Keratinocyte (primary cell): Measurements from ENCODE around the gene PPP1R3D. TPM values are rescaled to one million over a fixed set of nuclear protein-coding genes. Genes with fewer than 3 reads are reported as not detected.

Experiments
- DNase-seq: peaks from one replicate; pipeline ENCODE4 v3.0.0-alpha.2; 2011; ENCODE audit warnings: low read depth, missing footprints, low spot score
- FAIRE-seq: peaks from 2 replicates; lab custom pipeline; 2011; peaks lifted over from hg19 to GRCh38; lab: Jason Lieb, UNC
- H2AFZ ChIP-seq: 2 replicates; pipeline ENCODE4 v1.6.0; 2012; ENCODE audit warnings: low read length, control low read depth, inconsistent platforms; ENCODE audit not compliant: control insufficient read depth
- H3K27ac ChIP-seq: 2 replicates; pipeline ENCODE4 v1.5.1; 2011; ENCODE audit warnings: low read length; ENCODE audit not compliant: control insufficient read depth, insufficient read depth
- H3K27me3 ChIP-seq: 3 replicates; pipeline ENCODE4 v1.6.0; 2011; ENCODE audit warnings: low read length; ENCODE audit not compliant: control insufficient read depth, insufficient read depth; ENCODE audit errors: extremely low read depth
- H3K36me3 ChIP-seq, 2 experiments: 2 replicates in 1 of 2; 3 replicates in 1 of 2; pipeline ENCODE4 v1.5.1; 2011; ENCODE audit warnings: low read length in 2 of 2, mild to moderate bottlenecking in 1 of 2; ENCODE audit not compliant: control insufficient read depth in 2 of 2, insufficient read depth in 2 of 2; ENCODE audit errors: extremely low read depth in 1 of 2
- H3K4me1 ChIP-seq: 3 replicates; pipeline ENCODE4 v1.5.1; 2011; ENCODE audit warnings: low read length; ENCODE audit not compliant: control insufficient read depth, insufficient read depth; ENCODE audit errors: extremely low read depth
- H3K4me2 ChIP-seq: 3 replicates; pipeline ENCODE4 v1.6.0; 2011; ENCODE audit warnings: low read depth, low read length; ENCODE audit not compliant: control insufficient read depth, insufficient read depth; ENCODE audit errors: extremely low read depth
- H3K4me3 ChIP-seq, 3 experiments: fragments of 200-600 bp in 1 of 3; sonication (generic) in 1 of 3; 2 replicates in 2 of 3; 3 replicates in 1 of 3; pipeline ENCODE4 v1.5.1; 2011 to 2016; ENCODE audit warnings: low read length in 3 of 3, mild to moderate bottlenecking in 3 of 3, control low read depth in 2 of 3, inconsistent platforms in 1 of 3, low read depth in 1 of 3, mixed read lengths in 1 of 3, mixed run types in 1 of 3, moderate library complexity in 1 of 3; ENCODE audit not compliant: control insufficient read depth in 2 of 3, insufficient read depth in 2 of 3; ENCODE audit errors: extremely low read depth in 1 of 3
- H3K79me2 ChIP-seq: 2 replicates; pipeline ENCODE4 v1.6.0; 2012; ENCODE audit warnings: low read length; ENCODE audit not compliant: control insufficient read depth, insufficient read depth
- H3K9ac ChIP-seq: 3 replicates; pipeline ENCODE4 v1.6.0; 2011; ENCODE audit warnings: low read length; ENCODE audit not compliant: control insufficient read depth, insufficient read depth; ENCODE audit errors: extremely low read depth
- H3K9me1 ChIP-seq: 3 replicates; pipeline ENCODE4 v1.6.0; 2011; ENCODE audit warnings: low read length; ENCODE audit not compliant: control insufficient read depth, insufficient read depth; ENCODE audit errors: extremely low read depth
- H3K9me3 ChIP-seq: 2 replicates; pipeline ENCODE4 v1.5.1; 2012; ENCODE audit warnings: low read depth, low read length; ENCODE audit not compliant: control insufficient read depth
- H4K20me1 ChIP-seq: 3 replicates; pipeline ENCODE4 v1.6.0; 2011; ENCODE audit warnings: low read length; ENCODE audit not compliant: control insufficient read depth, insufficient read depth; ENCODE audit errors: extremely low read depth
- CTCF ChIP-seq, 3 experiments: IDR thresholded peaks in 1 of 3; conservative IDR thresholded peaks in 1 of 3; optimal IDR thresholded peaks in 1 of 3; 2 replicates in 2 of 3; 3 replicates in 1 of 3; pipeline versions ENCODE3 to v1.5.1; 2011; ENCODE audit warnings: low read length in 3 of 3, mild to moderate bottlenecking in 3 of 3, moderate library complexity in 2 of 3, control low read depth in 1 of 3, inconsistent platforms in 1 of 3; ENCODE audit not compliant: insufficient read depth in 2 of 3; ENCODE audit errors: extremely low read depth in 1 of 3
- EZH2 ChIP-seq: IDR thresholded peaks from one replicate; pipeline ENCODE4 v1.6.1; 2012; ENCODE audit warnings: inconsistent platforms, mild to moderate bottlenecking, low read length, moderate library complexity
- dilution Hi-C: fragments of 300-500 bp; cut with MboI; formaldehyde crosslinking; loops from one replicate; pipeline ENCODE4 v1.7.0; 2020; ENCODE audit warnings: low sequenced_read_pairs; ENCODE audit not compliant: extremely low pct_ligation_motif_present
- polyA plus RNA-seq, 5 experiments: library from polyadenylated mRNA; depleted of rRNA in 3 of 5; stranded (reverse) in 3 of 5; stranded (forward) in 1 of 5; unstranded in 1 of 5; fragments of >200 nt; gene quantifications; 1 replicate in 1 of 5; 2 replicates in 3 of 5; 3 replicates in 1 of 5; pipeline versions ENCODE4 v1.2.1 to v1.2.3, GENCODE V29; 2011 to 2012; ENCODE audit warnings: missing spikeins in 2 of 5, low read depth in 1 of 5, low replicate concordance in 1 of 5

The PPP1R3D gene
- polyA plus RNA-seq, 1 donor (not counting 4 experiments of a cell fraction or from before 2014, with no cell fraction given): 2.8 TPM

- H2AFZ ChIP-seq: no peak overlapping the region
- H3K79me2 ChIP-seq: peaks cover 1% of the 10 kb centered on the region
- H3K9me1 ChIP-seq: no peaks in the 10 kb centered on the region
- H3K27me3 ChIP-seq: no peaks in the 10 kb centered on the region
- no peaks in the 10 kb centered on the region for H3K36me3 ChIP-seq
- TF ChIP-seq CTCF (optimal IDR thresholded peaks at IDR 0.05 in 1 of 3, IDR thresholded peaks at IDR 0.05 in 1 of 3, conservative IDR thresholded peaks at IDR 0.05 in 1 of 3; ENCODE audit: extremely low read depth in 1 of 3, insufficient read depth in 2 of 3, low read length in 3 of 3) (no peak), EZH2 (no peak)
- H3K27ac ChIP-seq: no peak overlapping the region
- peaks cover 3% of the 10 kb centered on the region for H3K4me1 ChIP-seq
- FAIRE-seq: no peak
- no peak overlapping the region for H3K4me3 ChIP-seq
- H3K9me3 ChIP-seq: no peaks in the 10 kb centered on the region
- DNase-seq: no peak
- no peak overlapping the region for H3K9ac ChIP-seq
- dilution Hi-C loops: no loop called here
- no peaks in the 10 kb centered on the region for H4K20me1 ChIP-seq
- no peak overlapping the region for H3K4me2 ChIP-seq
Measured at GRCh38 chr20:59931511-59932312, 8.4 kb downstream of the PPP1R3D start.

- H3K27ac ChIP-seq: no peak overlapping the region
- no peak for TF ChIP-seq CTCF (optimal IDR thresholded peaks at IDR 0.05 in 1 of 3, IDR thresholded peaks at IDR 0.05 in 1 of 3, conservative IDR thresholded peaks at IDR 0.05 in 1 of 3; ENCODE audit: extremely low read depth in 1 of 3, insufficient read depth in 2 of 3, low read length in 3 of 3)
- no peak for TF ChIP-seq EZH2
- H3K79me2 ChIP-seq: no peaks in the 10 kb centered on the region
Measured at GRCh38 chr20:59925899-59926298, 14.2 kb downstream of the PPP1R3D start.

More at GRCh38 chr20:59925899-59926298, 14.2 kb downstream of the PPP1R3D start:
- Histone ChIP-seq H3K9me3 (no peaks in the 10 kb centered on the region), H3K9ac (no peak overlapping the region), H3K9me1 (no peaks in the 10 kb centered on the region), H3K4me2 (no peak overlapping the region), H3K4me1 (no peaks in the 10 kb centered on the region), H3K36me3 (no peaks in the 10 kb centered on the region), H3K27me3 (no peaks in the 10 kb centered on the region), H3K4me3 (no peak overlapping the region), H4K20me1 (no peaks in the 10 kb centered on the region), H2AFZ (no peak overlapping the region)
- DNase-seq (no peak), FAIRE-seq (no peak)
- dilution Hi-C loops: no loop called here
